OCI-LY3 (cell line): ENCODE data around the gene R3HDM1.

Experiments used
- H2AFZ ChIP-seq: fragments of 200-600, 300-600 bp; shearing (Covaris generic); 2 replicates; pipeline ENCODE4 v1.6.0; 2014; ENCODE audit warnings: antibody characterized with exemption, low read depth, low read length
- H3K27ac ChIP-seq: fragments of 200-600, 300-600 bp; sonication (generic); 2 replicates; pipeline ENCODE4 v1.5.1; 2014; ENCODE audit warnings: mild to moderate bottlenecking, low read length, moderate library complexity, mixed read lengths
- H3K27me3 ChIP-seq: fragments of 200-600, 300-600 bp; sonication (generic); 2 replicates; pipeline ENCODE4 v1.6.1; 2014; ENCODE audit warnings: low read depth, low read length, mixed read lengths
- H3K36me3 ChIP-seq: fragments of 200-600, 300-600 bp; sonication (generic); replicated peaks from 2 replicates; pipeline ENCODE3; 2014; ENCODE audit warnings: low read depth, low read length, mixed read lengths
- H3K4me1 ChIP-seq: fragments of 300-600, 200-600 bp; sonication (generic); 2 replicates; pipeline ENCODE4 v1.6.1; 2014; ENCODE audit warnings: low read length, mixed read lengths
- H3K4me2 ChIP-seq: fragments of 200-600, 300-600 bp; sonication (generic); 2 replicates; pipeline ENCODE4 v1.6.1; 2014; ENCODE audit warnings: low read length, mixed read lengths
- H3K4me3 ChIP-seq: fragments of 300-600, 200-600 bp; sonication (generic); 2 replicates; pipeline ENCODE4 v1.5.1; 2014; ENCODE audit warnings: antibody characterized with exemption, mild to moderate bottlenecking, low read length, moderate library complexity
- H3K79me2 ChIP-seq: fragments of 300-600, 200-600 bp; shearing (Covaris generic); 2 replicates; pipeline ENCODE4 v1.6.1; 2014; ENCODE audit warnings: mild to moderate bottlenecking, low read length, mixed read lengths
- H3K9ac ChIP-seq: fragments of 300-600, 200-600 bp; shearing (Covaris generic); 2 replicates; pipeline ENCODE4 v1.6.0; 2014; ENCODE audit warnings: mild to moderate bottlenecking, low read length, moderate library complexity
- H3K9me3 ChIP-seq: fragments of 200-600, 300-600 bp; shearing (Covaris generic); 2 replicates; pipeline ENCODE4 v1.6.1; 2014; ENCODE audit warnings: low read length, mixed read lengths; ENCODE audit not compliant: insufficient read depth
- H4K20me1 ChIP-seq: fragments of 200-600, 300-600 bp; sonication (generic); 2 replicates; pipeline ENCODE4 v1.6.1; 2016; ENCODE audit warnings: low read length, mixed read lengths; ENCODE audit not compliant: insufficient read depth
- CTCF ChIP-seq: fragments of 200-600, 300-600 bp; sonication (generic); IDR thresholded peaks from 2 replicates; pipeline ENCODE4 v1.5.1; 2014; ENCODE audit warnings: antibody characterized with exemption, low read length, low read depth
- EZH2phosphoT487 ChIP-seq: fragments of 200-600 bp; shearing (Covaris generic); IDR thresholded peaks from 2 replicates; pipeline ENCODE4 v1.6.1; 2018; ENCODE audit warnings: antibody characterized with exemption, mixed run types, low read depth

R3HDM1 gene

GRCh38 chr2:135728064-135728743, 196.9 kb downstream of the R3HDM1 start:
- H3K27me3 ChIP-seq, result no peaks in the 10 kb centered on the region
- no peak overlapping the region for H3K4me2 ChIP-seq
- H3K36me3 ChIP-seq, result peaks cover 16% of the 10 kb centered on the region
- no peaks in the 10 kb centered on the region for H4K20me1 ChIP-seq
- H3K79me2 ChIP-seq, result no peaks in the 10 kb centered on the region
- no peak overlapping the region for H3K9ac ChIP-seq
- H3K27ac ChIP-seq, result no peak overlapping the region
- TF ChIP-seq CTCF (no peak), EZH2phosphoT487 (no peak)
- no peak overlapping the region for H2AFZ ChIP-seq
- H3K4me3 ChIP-seq, result no peak overlapping the region
- peaks cover 9% of the 10 kb centered on the region for H3K4me1 ChIP-seq
- no peaks in the 10 kb centered on the region for H3K9me3 ChIP-seq

GRCh38 chr2:135732561-135732960, 201.3 kb downstream of the R3HDM1 start:
- H3K4me2 ChIP-seq, result no peak overlapping the region
- no peaks in the 10 kb centered on the region for H3K4me1 ChIP-seq
- H4K20me1 ChIP-seq, result no peaks in the 10 kb centered on the region
- TF ChIP-seq EZH2phosphoT487, result no peak
- TF ChIP-seq CTCF, result no peak
- no peak overlapping the region for H2AFZ ChIP-seq
- H3K79me2 ChIP-seq, result no peaks in the 10 kb centered on the region
- no peaks in the 10 kb centered on the region for H3K27me3 ChIP-seq
- H3K4me3 ChIP-seq, result no peak overlapping the region
- H3K36me3 ChIP-seq, result no peaks in the 10 kb centered on the region
- no peak overlapping the region for H3K9ac ChIP-seq
- H3K27ac ChIP-seq, result no peak overlapping the region
- no peaks in the 10 kb centered on the region for H3K9me3 ChIP-seq

- Histone ChIP-seq H3K36me3 (no peaks in the 10 kb centered on the region), H4K20me1 (no peaks in the 10 kb centered on the region), H3K9ac (no peak overlapping the region), H3K27me3 (no peaks in the 10 kb centered on the region), H3K27ac (no peak overlapping the region), H3K9me3 (no peaks in the 10 kb centered on the region), H3K4me2 (no peak overlapping the region), H3K4me3 (no peak overlapping the region), H3K79me2 (no peaks in the 10 kb centered on the region), H3K4me1 (no peaks in the 10 kb centered on the region), H2AFZ (no peak overlapping the region)
- TF ChIP-seq CTCF (no peak), EZH2phosphoT487 (no peak)
Observed at GRCh38 chr2:135733045-135733444, 201.8 kb downstream of the R3HDM1 start.

- Histone ChIP-seq H3K79me2 (no peaks in the 10 kb centered on the region), H3K9ac (no peak overlapping the region), H3K4me1 (peaks cover 3% of the 10 kb centered on the region; the same call in 1 of the 2 replicates), H3K9me3 (no peaks in the 10 kb centered on the region), H3K27me3 (no peaks in the 10 kb centered on the region), H2AFZ (no peak overlapping the region), H3K4me2 (no peak overlapping the region), H3K36me3 (no peaks in the 10 kb centered on the region), H4K20me1 (no peaks in the 10 kb centered on the region), H3K4me3 (no peak overlapping the region), H3K27ac (no peak overlapping the region)
- TF ChIP-seq CTCF, result no peak
- no peak for TF ChIP-seq EZH2phosphoT487
Observed at GRCh38 chr2:135736546-135736945, 205.3 kb downstream of the R3HDM1 start.
